HG03520 (cell line): Measurements from ENCODE around the gene TSPAN2.

Source experiments
- ATAC-seq: cut with Tn5 transposase; IDR thresholded peaks from one replicate; pipeline ENCODE4 v1.9.1; 2021; ENCODE audit warnings: mild to moderate bottlenecking, moderate library complexity; ENCODE audit not compliant: unreplicated experiment

The TSPAN2 gene

DNA sequence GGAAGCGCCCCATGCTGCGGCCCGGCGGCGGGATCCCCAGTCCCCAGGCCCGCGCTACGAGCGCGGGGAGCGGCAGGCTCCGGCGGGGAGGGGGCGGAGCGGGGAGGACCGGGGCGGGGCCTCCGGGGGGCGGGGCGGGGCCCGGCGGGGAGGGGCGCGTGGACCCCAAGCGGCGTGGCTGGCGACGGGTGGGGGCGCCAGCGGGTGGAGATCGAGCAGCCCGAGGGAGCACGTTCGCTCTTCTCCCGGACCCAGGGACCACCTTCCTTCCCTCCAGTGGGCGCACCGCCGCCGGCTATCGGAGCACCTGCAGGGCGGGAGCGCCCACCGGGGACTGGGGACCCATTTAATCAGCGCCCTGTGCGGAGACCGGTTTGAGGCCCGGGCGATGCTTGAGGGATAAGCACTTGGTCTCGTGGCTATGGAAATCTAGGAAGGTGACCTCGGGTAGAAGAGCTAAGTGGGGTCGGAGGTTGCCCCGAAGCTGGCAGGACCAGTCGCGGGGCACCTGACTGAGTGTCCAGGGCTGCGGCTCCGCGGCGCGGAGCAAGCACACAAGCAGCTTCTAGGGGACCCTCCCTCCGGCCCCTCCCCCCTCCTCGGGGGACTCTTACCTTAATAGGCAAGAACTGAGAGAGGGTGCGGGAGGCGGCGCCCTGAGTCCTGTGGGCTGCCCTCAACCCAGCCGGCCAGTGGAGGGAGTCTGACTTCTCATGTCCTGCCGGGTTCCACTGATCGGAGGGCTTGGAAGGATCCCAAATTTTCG is at the start of gene TSPAN2:
TSS of gene TSPAN2 (minus strand) at position 84 of the 766 bp plus-strand sequence. CDS start at position 13, 71 bp downstream.
- no peak for ATAC-seq

DNA sequence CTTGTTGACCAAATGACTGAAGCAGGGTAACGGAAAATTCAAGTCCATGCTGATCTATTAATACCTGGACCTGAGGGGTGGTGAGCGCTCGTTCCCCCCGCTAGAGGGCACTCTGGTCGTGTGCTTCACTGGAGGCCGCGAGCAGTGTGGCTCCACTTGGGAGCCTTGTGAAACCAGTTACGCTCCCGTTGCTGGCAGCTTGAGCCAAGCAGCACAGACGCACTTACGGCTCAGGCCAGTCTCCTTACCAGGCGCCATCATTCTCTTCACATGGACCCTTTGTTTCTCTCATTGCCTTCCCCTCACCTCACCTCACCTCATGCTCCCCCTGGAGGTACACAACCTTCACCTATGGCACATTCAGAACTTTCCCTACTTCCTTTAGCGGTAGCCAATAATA is 49.7 kb upstream of the TSPAN2 start:
- ATAC-seq: no peak

DNA sequence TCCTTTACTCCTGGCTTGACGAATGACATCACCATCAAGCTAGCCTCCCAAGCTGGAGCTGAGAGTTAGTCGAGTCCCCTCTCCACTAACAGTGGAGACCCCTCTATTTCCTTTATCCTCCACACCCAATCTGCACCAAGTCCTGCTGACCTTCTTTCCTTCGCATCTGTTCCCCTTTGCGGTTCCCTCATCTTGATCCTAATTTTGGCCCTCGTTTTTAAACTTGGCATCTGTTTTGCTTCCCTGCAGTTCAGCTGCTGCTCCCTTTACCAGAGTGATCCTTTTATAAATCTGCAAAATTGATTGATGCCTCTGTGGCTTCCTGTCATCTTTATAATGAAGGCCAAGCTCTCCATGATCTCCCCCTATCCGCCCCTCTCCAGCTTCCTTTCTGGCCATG is 49.0 kb upstream of the TSPAN2 start:
- ATAC-seq: no peak

DNA sequence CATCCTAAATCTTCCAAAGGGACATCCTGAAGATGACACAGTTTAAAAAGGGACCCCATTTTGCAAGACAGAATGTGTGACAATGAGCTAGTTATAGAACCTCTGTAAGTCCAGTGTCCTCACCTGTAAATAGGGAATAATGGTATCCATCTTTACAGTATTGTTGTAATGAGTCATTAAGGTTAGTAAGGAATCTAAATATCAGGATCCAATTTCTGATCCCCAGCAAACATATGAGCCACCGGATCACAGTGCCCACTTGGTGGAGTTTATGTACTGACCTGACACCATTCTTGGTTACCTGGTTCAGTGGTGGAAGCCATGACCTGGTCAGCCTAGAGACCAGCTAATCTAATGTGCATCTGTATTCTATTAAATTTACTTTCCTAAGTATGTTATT is 47.9 kb upstream of the TSPAN2 start:
- ATAC-seq: no peak

DNA sequence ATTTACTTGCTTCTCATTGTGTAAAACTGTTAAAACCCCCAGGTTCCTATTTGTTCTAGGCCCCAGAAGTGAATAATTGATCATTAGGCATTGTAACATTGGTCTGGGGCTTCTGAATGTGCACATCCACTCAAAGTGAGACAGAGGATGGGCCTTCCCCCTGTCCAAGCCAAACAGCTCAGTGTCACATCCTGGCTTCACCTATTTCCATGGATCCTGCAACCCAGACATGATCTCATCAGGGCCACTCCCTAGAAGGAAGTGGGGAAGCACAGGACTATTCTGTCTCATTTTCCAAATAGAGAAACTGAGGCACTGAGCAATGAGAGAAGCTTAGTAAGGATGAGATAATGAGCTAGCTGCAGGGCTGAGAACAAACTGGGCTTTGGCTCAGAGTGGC is 47.4 kb upstream of the TSPAN2 start:
- no peak for ATAC-seq

DNA sequence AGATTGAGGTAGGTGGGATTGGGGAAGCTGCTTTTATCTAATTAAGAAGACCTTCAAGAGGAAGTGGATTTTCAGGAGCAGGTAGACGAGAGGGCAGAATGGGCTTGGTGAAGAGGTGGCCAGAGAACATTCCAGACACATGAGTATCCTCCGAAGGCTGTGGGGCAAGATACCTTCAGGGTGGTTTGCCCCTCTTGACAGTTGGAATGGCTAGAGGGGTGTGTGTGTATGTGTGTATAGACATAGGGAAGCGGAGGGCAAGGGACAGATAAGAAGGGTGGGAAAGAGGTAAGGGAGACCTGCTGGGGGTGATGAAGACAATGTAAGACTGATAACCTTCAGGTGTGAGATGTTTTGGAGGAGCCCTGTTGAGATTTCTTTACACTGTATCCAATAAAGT is 46.8 kb upstream of the TSPAN2 start:
- ATAC-seq: no peak

DNA sequence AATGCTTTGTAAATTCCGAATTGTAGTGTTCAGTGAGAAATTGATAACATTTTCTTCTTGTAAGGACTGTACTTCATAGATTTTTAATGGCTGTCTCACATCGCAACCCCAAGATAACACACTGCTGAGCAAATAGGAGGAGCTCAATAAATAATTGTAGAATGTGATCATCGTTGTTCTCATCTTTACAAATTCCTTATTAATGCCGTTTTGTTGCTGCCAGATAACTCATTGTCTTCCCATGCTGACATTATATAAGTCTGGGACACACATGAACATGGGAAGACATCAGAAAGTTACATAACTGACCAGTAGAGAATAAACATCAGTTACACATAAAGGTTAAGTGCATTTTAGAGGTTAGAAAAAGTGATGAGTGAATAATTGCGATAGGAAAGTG is 46.4 kb upstream of the TSPAN2 start:
- no peak for ATAC-seq

DNA sequence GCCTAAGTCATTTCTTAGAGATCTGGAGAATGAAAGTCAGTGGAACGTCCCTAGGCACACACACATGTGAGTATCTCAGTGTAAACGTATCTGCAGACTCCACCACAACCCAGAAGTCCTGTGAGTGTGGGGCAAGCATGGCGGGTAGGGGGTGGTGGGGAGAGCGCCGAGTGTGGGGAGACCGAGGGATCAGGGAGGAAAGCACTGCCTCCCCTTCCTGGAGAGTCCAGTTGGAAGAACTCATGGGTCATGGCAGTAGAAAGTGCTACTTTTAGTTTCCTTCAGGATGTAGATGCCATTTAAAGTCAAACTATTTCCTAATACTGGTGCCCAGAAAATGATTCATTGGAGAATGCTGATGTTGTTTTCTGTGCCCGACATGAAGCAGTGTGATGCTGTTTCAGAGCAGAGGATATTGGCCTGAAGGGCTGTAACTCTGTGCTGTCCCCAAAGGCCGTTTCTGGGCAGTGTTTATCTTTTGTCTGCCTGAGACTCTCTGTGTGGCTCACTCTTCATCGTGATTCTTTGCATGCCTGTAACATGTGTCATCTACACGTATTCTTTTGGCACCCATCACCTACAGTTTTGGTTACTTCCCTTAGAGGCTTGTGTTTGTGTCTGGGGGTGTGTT is 45.7 kb upstream of the TSPAN2 start:
- ATAC-seq: no peak

DNA sequence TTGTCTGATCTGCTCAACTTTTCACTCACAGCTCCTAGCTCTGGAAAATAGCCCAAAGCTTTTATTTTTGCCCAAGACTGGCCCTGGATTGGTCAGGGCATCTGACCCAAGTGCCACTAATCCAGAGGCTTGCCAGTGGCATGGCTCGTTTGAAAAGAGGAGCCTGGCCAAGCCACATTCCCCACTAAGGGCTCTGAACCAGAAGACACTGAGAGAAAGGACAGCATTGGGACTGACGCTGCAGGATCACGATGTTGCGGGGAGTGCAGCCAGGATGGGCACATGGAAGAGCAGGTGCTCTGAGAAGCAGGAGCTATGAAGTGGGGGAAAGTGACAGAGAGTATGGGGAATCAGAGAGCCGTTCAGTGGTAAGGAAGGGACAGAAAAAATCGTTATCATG is 44.9 kb upstream of the TSPAN2 start:
- ATAC-seq: no peak

DNA sequence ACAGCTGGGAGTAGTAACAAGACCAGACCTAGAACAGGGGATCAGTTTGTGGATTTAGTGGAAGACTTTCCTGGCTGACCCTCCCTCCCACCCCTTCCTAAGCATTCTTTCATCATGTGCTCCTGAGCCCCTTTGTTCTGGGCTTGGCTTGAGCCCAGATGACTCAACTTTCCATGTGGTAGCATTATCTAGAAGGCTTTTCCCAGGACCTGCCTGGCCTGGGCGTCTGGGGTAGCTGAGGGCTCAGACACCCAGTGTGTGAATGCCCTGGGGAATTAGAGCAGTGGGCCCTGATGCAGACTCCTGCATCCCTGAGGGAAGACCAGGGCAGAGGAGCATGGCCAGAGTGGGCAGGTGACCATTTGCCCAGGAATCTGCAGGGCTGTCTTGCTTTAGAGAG is 44.1 kb upstream of the TSPAN2 start:
- ATAC-seq: no peak

DNA sequence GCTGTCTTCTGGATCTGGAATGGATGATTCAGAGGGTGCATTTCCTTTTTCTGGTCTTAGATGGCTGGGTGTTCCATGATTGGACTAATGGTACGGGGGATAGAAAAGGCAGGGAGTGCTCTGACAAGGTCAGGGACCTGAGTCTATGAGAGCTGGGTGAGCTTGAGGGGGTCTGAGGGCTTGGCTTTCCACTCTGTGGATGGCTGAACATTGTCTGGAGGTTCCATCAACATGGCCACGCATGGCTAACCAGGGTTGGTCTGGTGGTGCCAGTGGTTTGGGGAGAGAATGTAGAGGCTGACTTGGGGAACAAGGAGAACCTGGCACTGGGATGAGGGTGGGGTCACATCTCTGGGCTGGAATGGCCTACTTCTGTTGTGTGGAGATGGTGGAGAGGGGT is 41.5 kb upstream of the TSPAN2 start:
- no peak for ATAC-seq

DNA sequence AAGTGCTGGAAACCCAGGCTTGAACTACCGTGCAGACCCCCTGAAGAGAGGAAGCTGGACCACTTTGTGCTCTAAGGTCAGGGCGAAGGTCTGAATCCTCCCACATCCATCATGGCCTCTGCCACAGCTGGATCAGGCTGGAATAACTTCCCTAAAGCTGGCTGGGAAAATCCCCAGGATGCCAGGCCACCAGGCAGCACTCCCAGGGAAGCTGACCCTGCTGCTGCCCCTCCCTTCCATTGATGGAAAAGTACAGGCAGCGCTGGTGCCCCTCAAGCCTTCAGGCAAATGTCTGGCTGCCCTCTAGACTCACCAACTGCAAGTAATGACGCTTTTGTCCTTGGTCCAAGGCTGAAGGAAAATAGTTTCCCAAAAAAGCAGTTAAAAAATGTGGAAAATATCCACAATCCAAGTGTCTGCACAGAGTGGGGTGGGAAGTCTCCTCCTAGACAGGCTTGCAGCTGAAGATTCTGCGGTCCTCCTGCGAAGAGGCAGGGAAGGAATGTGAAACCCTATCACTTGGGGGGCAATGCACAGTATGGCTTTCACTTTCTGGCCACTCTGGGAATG is 39.9 kb upstream of the TSPAN2 start:
- no peak for ATAC-seq

DNA sequence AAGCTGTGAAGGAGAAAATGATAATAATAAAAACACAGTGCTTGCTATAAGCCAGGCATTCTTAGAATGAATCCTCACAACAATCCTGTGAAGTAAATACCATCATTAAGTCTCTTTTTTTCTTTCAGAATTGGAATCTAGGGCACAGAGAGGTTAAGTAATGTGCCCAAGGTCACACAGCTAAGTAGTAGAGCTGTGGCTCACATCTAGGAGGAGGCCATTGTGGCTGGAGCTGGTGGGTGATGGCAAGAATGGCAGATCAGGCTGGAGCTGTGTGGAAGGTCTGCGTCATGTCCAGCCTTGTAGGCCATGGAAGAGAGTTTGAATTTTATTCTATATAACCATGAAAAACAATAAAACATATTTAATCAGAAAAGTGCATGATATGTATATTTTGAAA is 38.2 kb upstream of the TSPAN2 start:
- ATAC-seq: no peak

DNA sequence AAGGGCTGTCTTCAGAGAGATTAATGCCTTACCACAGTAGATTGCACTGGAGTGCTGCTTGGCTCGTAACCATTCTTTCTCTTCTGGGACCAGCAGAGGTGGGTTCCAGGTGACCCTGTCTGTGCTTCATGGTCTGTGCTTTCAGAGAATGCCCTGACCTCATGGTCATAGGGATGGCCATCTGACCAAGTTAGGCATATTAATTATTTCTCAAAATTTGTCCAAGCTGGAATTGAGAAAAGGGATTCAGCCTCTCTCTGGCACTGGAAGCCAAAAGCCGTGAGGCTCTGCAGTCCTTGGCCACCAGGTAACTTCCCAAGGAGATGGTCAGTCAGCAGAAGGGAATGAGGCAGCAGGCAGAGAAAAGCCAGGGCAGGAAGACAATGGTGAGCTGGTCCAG is 37.2 kb upstream of the TSPAN2 start:
- no peak for ATAC-seq

DNA sequence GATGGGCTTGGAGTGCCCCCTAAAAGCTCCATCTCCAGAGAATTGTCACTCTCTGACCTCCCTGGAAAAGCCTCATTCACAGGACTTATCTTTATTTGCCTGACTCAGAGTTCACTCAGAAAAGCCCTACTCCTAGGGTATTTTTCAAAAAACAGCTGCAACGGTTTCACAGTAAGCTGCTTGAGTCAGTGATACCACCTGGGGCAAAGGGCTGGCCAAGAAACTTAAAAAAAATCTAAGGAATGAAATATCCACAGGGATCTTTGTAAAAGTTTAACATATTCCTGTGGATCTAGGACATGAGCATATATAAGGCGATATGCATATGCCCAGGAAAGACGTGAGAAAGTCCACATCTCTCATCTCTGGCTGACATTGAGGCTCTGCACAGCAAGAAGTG is 33.8 kb upstream of the TSPAN2 start:
- ATAC-seq: no peak

DNA sequence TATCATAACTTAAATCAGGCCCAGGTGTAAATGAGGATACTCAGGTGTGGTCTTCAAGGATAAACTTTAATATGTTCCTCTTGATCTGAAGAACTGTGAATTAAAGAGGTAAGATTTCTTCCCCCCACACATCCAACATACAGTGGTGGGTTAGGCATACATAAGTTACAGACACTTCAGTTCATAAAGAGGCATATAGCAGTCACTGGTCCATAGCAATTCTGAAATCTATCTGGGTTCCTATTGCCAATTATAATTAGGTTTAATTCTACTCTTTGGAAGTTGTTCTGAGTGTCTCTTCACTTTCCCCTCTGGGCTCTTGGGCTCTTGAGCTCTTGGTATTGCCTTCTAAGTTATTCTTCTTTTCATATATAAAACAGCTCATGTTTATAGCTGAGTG is 32.5 kb upstream of the TSPAN2 start:
- ATAC-seq: no peak

DNA sequence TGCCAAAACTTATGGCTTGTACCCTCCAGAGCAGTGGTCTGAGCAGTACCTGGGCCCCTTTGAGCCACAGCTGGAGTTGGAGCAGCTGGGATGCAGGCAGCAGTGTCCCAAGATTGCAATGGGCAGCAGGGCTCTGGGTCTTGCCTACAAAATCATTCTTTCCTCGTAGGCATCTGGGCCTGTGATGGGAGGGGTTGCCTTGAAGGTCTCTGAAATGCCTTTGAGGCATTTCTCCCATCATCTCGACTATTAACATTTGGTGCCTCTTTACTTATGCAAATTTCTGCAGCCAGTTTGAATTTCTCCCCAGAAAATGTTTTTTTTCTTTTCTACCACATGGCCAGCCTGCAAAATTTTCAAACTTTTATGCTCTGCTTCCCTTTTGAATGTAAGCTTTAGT is 31.0 kb upstream of the TSPAN2 start:
- ATAC-seq: no peak

DNA sequence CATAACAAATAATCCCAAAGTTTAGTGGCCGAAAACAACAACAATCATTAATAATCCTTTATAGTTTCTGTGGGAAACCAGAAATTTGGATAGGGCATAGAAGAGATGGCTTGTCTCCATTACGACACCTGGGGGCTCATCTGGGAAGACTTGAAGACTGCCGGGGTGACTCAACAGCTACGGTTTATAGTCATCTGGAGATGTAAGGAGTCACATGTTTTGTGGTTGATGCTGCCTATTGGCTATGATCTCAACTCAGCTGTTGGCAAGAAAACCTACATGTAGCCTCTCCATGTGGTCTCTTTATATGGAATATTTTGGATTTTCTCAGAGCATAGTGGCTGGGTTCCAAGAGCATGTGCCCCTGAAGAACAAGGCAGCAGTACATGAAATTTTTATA is 29.3 kb upstream of the TSPAN2 start:
- no peak for ATAC-seq

DNA sequence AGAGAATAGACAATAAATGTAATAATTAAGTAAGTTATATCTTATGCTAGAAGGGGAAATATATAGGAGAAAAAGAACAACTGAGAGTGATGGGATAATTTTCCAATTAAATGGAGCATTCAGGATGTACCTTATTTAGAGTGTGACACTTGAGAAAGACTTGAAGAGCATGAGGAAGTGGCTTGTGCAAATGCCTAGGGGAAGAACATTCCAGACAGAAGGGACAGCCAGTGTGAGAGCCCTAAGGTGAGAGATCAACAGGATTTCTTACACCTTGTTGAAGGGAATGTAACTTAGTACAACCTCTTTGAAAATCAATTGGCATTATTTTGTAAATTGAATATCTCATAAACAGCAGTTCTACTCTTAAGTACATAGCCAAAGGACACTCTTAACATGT is 28.8 kb upstream of the TSPAN2 start:
- no peak for ATAC-seq

DNA sequence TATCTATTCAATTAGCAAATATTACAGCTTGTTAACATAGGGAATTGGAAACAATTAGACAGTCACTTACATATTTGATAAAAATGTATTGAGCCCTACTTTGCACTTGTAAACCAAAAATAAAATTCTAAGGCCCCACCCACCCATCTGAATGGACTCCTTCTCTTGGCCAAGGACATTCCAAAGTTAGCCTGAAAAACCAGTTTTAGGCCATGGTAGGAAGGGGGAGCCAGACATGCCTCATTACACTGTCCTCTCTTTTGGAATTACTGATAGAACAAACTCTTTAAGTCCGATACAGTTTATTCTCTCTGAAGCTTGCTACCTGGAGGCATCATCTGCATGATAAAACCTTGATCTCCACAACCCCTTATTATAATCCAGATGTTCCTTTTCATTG is 28.0 kb upstream of the TSPAN2 start:
- ATAC-seq: no peak

DNA sequence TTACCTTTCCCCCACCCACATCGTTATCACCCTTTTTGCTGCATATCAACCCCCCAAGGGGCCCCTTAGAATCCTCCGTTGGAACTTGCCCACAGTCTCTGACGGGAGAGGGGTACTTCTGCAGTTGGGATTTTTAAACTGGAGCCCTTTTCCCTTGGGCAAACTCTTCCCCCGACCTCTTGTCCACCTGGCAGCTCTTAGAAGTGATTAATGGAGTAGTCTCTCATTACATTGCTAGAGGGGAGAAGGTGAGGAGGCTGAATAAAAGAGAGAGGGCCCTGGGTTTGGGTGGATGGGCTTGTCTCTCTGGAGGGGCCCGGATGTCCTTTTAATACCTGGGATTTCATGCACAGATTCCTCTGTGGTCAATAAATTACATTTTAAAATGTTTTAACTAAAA is 27.2 kb upstream of the TSPAN2 start:
- no peak for ATAC-seq

DNA sequence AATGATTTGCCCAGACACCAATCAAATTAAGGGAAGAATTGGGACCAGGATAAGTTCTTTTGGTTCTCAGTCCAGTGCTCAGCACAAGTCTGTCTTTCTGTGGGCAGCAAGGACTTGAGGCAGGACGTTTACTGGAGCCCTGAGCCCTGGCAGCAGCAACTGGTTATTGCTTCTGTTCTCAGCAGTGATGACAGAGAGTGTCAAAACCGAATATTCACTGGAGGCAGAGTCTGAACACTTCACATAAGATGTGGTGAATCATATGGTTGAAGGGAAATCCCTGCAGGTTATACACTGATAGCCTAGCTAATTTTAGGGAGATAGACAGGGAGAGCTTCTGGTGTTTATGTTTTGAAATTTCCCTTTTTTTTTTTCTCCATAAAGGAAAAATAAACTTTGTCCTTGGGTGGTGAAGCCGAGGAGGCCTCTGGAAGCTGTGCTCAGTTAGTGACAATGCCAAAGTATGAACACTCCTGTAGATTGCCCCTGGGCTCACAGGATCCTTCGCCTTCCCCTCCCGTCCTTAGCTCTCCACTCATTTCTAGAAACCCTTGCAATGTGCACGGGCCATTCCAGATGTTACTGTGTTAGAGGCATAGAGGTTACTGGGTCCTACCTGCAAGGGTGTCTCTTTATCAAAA is 26.3 kb upstream of the TSPAN2 start:
- no peak for ATAC-seq
